HepG2 (cell line): ENCODE measurements around the gene NRGN. TPM values are rescaled to one million over a fixed set of nuclear protein-coding genes. Genes with fewer than 3 reads are reported as not detected.

Source experiments
- ATAC-seq: fragments of 200-7000 bp; cut with Tn5 transposase; 3 replicates; pipeline ENCODE4 v1.9.1; 2020; ENCODE audit warnings: mild to moderate bottlenecking, moderate library complexity
- BruUV-seq: library from RNA; stranded (reverse); fragments of 400-500 nt; replicated peaks from 2 replicates; lab custom pipeline; 2021; lab: Mats Ljungman, UMichigan
- CTCF ChIA-PET: fragments of 300-600 bp; formaldehyde crosslinking; extraction: SDS; loops from one replicate; lab custom pipeline; 2021; ENCODE audit warnings: low total read pairs, inconsistent platforms, low intra/inter-chr PET ratio; lab: Yijun Ruan, JAX
- POLR2A ChIA-PET: fragments of 350-600 bp; sonication (Branson Sonifier 250); formaldehyde crosslinking; loops from one replicate; lab custom pipeline; 2020; ENCODE audit warnings: antibody characterized with exemption, inconsistent platforms; lab: Yijun Ruan, JAX
- DNase-seq: peaks from one replicate; pipeline ENCODE4 v3.0.0-alpha.2; 2015; ENCODE audit warnings: low spot score
- FAIRE-seq: peaks from 3 replicates; lab custom pipeline; 2011; peaks lifted over from hg19 to GRCh38; lab: Jason Lieb, UNC
- H2AFZ ChIP-seq: one replicate; pipeline ENCODE4 v1.6.1; 2011; ENCODE audit warnings: low read length, inconsistent platforms
- H3K27ac ChIP-seq: fragments of 300-600 bp; 3 replicates; pipeline ENCODE4 v1.8.0; 2011; ENCODE audit warnings: mixed run types, mild to moderate bottlenecking, mixed read lengths, low read length, inconsistent platforms; ENCODE audit not compliant: insufficient read depth; ENCODE audit errors: extremely low read length
- H3K27me3 ChIP-seq, 2 experiments: fragments of 200-600 bp in 1 of 2; 2 replicates in 1 of 2; 3 replicates in 1 of 2; pipeline versions ENCODE4 v1.6.0 to v1.8.0; 2011; ENCODE audit warnings: low read length in 2 of 2, mild to moderate bottlenecking in 2 of 2, moderate library complexity in 2 of 2, inconsistent platforms in 1 of 2; ENCODE audit not compliant: insufficient read depth in 2 of 2, control insufficient read depth in 1 of 2
- H3K36me3 ChIP-seq, 2 experiments: fragments of 200-600 bp in 1 of 2; replicated peaks in 1 of 2; 2 replicates in 1 of 2; 3 replicates in 1 of 2; pipeline versions ENCODE4 v1.5.1 to v1.8.0; 2011; ENCODE audit warnings: low read length in 2 of 2, inconsistent platforms in 1 of 2; ENCODE audit not compliant: insufficient read depth in 2 of 2, control insufficient read depth in 1 of 2
- H3K4me1 ChIP-seq: 2 replicates; pipeline ENCODE4 v1.5.1; 2012; ENCODE audit warnings: low read length, inconsistent platforms; ENCODE audit not compliant: insufficient read depth
- H3K4me2 ChIP-seq: 2 replicates; pipeline ENCODE4 v1.6.0; 2011; ENCODE audit warnings: low read depth, low read length, inconsistent platforms
- H3K4me3 ChIP-seq, 3 experiments: fragments of 200-600 bp in 1 of 3; sonication (generic), shearing (Covaris generic) in 1 of 3; replicated peaks in 1 of 3; 2 replicates each; pipeline ENCODE4 v1.5.1; 2011 to 2016; ENCODE audit warnings: low read length in 3 of 3, inconsistent platforms in 2 of 3, low read depth in 2 of 3, mild to moderate bottlenecking in 2 of 3, control low read depth in 1 of 3, mixed read lengths in 1 of 3; ENCODE audit not compliant: insufficient read depth in 1 of 3
- H3K79me2 ChIP-seq: one replicate; pipeline ENCODE4 v1.6.1; 2011; ENCODE audit warnings: low read length, inconsistent platforms; ENCODE audit not compliant: insufficient read depth
- H3K9ac ChIP-seq: 2 replicates; pipeline ENCODE4 v1.6.0; 2011; ENCODE audit warnings: mild to moderate bottlenecking, low read depth, low read length, inconsistent platforms; ENCODE audit not compliant: insufficient read depth
- H3K9me3 ChIP-seq: 2 replicates; pipeline ENCODE4 v1.5.1; 2012; ENCODE audit warnings: mild to moderate bottlenecking, low read length
- H4K20me1 ChIP-seq: 2 replicates; pipeline ENCODE4 v1.6.0; 2011; ENCODE audit warnings: inconsistent platforms, mild to moderate bottlenecking, low read length, moderate library complexity; ENCODE audit not compliant: insufficient read depth
- ARHGAP35 ChIP-seq: sonication (generic); formaldehyde crosslinking; IDR thresholded peaks from 2 replicates; pipeline ENCODE4 v1.9.0; 2022; ENCODE audit warnings: mild to moderate bottlenecking, inconsistent platforms, moderate library complexity, missing genetic modification reagents, borderline replicate concordance
- ARID2 ChIP-seq: sonication (generic); formaldehyde crosslinking; IDR thresholded peaks from 2 replicates; pipeline ENCODE4 v1.8.1; 2022; ENCODE audit warnings: mild to moderate bottlenecking, missing genetic modification reagents, borderline replicate concordance
- FOXJ3 ChIP-seq: sonication (generic); formaldehyde crosslinking; IDR thresholded peaks from 2 replicates; pipeline ENCODE4 v1.4.0; 2020; ENCODE audit warnings: missing genetic modification reagents, mild to moderate bottlenecking, borderline replicate concordance
- HOXA3 ChIP-seq: sonication (generic); formaldehyde crosslinking; IDR thresholded peaks from 2 replicates; pipeline ENCODE4 v1.5.0; 2020; ENCODE audit warnings: missing genetic modification reagents
- MAZ ChIP-seq, 2 experiments: sonication (generic) in 1 of 2; formaldehyde crosslinking in 1 of 2; IDR thresholded peaks; 2 replicates each; pipeline versions ENCODE4 v1.5.0 to v1.6.1; 2012 to 2020; ENCODE audit warnings: low read depth in 2 of 2, mild to moderate bottlenecking in 2 of 2, borderline replicate concordance in 1 of 2, improper control_type of control experiment in 1 of 2, low read length in 1 of 2, missing genetic modification reagents in 1 of 2, moderate library complexity in 1 of 2
- PHF21A ChIP-seq: sonication (generic); formaldehyde crosslinking; IDR thresholded peaks from 2 replicates; pipeline ENCODE4 v1.5.0; 2020; ENCODE audit warnings: mild to moderate bottlenecking, missing genetic modification reagents
- RBM39 ChIP-seq: fragments of 200-400 bp; formaldehyde crosslinking; IDR thresholded peaks from one replicate; pipeline ENCODE4 v1.6.1; 2018; ENCODE audit warnings: antibody characterized with exemption, mild to moderate bottlenecking, low read depth, low read length; ENCODE audit not compliant: poor library complexity, severe bottlenecking
- ZNF207 ChIP-seq: fragments of 450-650 bp; IDR thresholded peaks from 2 replicates; pipeline ENCODE4 v1.6.1; 2016; ENCODE audit warnings: antibody characterized with exemption, borderline replicate concordance
- ZNF44 ChIP-seq: sonication (generic); formaldehyde crosslinking; IDR thresholded peaks from 2 replicates; pipeline ENCODE4 v1.5.1; 2020; ENCODE audit warnings: mild to moderate bottlenecking, missing genetic modification reagents
- ZNF878 ChIP-seq: sonication (generic); formaldehyde crosslinking; IDR thresholded peaks from 2 replicates; pipeline ENCODE4 v1.8.1; 2023; ENCODE audit warnings: mild to moderate bottlenecking, missing genetic modification reagents, moderate library complexity
- WGBS: methylation state at CpG from one replicate; pipeline ENCODE4 v1.1.6; 2017; ENCODE audit warnings: low lambda C conversion rate; 5-methylcytosine and 5-hydroxymethylcytosine counted together
- in situ Hi-C: cut with HindIII; loops from 2 replicates; pipeline ENCODE4 v1.10.0; 2017; ENCODE audit warnings: low pct_unique_long_range_greater_than_20kb; ENCODE audit not compliant: extremely low pct_ligation_motif_present
- intact Hi-C: fragments of 100-400 bp; cut with micrococcal nuclease; formaldehyde crosslinking; loops from one replicate; pipeline ENCODE4 v1.10.0; 2022; ENCODE audit not compliant: unreplicated experiment
- polyA plus RNA-seq, 8 experiments: library from polyadenylated mRNA; depleted of rRNA in 3 of 8; stranded (reverse) in 7 of 8; unstranded in 1 of 8; fragments of >200 nt; fragmentation: Illumina TruSeq in 4 of 8; extraction: Trizol in 4 of 8; gene quantifications; 2 replicates each; pipeline versions ENCODE4 v1.2.1 to v1.2.3, GENCODE V29; 2011 to 2016; ENCODE audit warnings: low read depth in 4 of 8, missing spikeins in 1 of 8, mixed read lengths in 1 of 8; ENCODE audit not compliant: insufficient read depth in 1 of 8
- total RNA-seq, 5 experiments: library from RNA; depleted of rRNA; stranded (reverse); fragments of >200 nt; fragmentation: Illumina TruSeq; extraction: Trizol; gene quantifications; 2 replicates each; pipeline ENCODE4 v1.2.3, GENCODE V29; 2016; ENCODE audit warnings: low read depth in 1 of 5
- TF ChIP-seq, protein P1 (sequence below): IDR thresholded peaks from 2 replicates; pipeline ENCODE4 v1.6.1; 2016; ENCODE audit warnings: mild to moderate bottlenecking
- TF ChIP-seq, protein P2 (sequence below): sonication (generic); formaldehyde crosslinking; IDR thresholded peaks from 2 replicates; pipeline ENCODE4 v1.9.0; 2022; ENCODE audit warnings: missing genetic modification reagents, mild to moderate bottlenecking, borderline replicate concordance
- TF ChIP-seq, protein P3 (sequence below): sonication (generic); formaldehyde crosslinking; IDR thresholded peaks from 2 replicates; pipeline ENCODE4 v1.4.0; 2020; ENCODE audit warnings: missing genetic modification reagents

NRGN gene
- total and polyA plus RNA-seq, 2 of the 13 experiments (the other 11 are each of a cell fraction or from before 2014, with no cell fraction given): 0.22 TPM; not detected in 1

DNA sequence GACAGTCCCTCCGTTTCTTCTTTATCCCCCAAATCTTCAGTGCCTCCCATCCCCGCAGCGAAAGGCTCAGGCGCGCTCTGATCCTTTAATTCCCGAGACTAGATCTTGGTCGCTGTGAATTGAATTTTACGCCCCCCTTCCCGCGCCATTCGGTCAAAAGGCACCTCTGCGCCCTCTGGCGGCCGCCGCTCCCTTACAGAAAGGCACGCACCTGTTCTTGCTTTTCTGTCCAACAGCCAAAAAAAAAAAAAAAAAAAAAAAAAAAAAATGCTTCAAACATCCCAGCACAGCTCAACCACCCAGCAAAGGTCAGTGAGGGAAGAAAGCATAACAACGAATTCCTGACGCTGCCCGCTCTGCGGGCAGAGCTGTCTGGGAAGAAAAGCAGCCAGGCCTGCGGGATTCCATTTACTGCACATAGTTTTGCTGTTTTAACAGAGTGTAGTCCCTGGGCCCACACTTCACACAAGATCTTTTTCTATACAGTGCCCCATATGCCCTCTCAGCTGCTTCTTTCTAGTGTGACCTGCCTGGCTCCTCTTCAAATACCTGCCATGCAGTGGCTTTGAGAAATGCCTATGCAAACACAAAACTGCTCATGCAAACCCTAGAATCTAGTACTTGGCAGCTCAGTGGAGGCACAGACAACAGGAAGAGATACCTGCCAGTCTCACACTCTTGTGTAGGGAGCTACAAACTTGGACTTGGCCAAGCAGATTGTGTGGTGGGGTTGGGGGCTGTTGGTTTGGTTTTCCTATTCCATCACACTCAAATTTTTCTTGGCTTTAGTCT is 23.6 kb downstream of the NRGN start:
- peak; percentile 59 for FAIRE-seq
- Histone ChIP-seq H4K20me1 (no peaks in the 10 kb centered on the region), H3K4me1 (peaks cover 69% of the 10 kb centered on the region), H3K27me3 (peaks cover 0 to 24% of the 10 kb centered on the region in 2 experiments; a peak in 4 of 5 replicates), H3K27ac (no peak overlapping the region), H3K9ac (peak overlapping the region; percentile 53), H3K4me2 (peak overlapping the region; percentile 100), H3K4me3 (peak overlapping the region; percentile 60 to 89 (median 70)), H3K9me3 (no peaks in the 10 kb centered on the region), H3K79me2 (no peaks in the 10 kb centered on the region), H2AFZ (no peak overlapping the region), H3K36me3 (no peaks in the 10 kb centered on the region; a peak in 1 of 5 replicates)
- in situ Hi-C loops: loop anchor here (5.0 kb wide), 1 partner anchor 91 kb away; the partner anchor contains the start of genes SIAE and SPA17
- peak; percentile 72 for DNase-seq
- 2% methylated on average over 21 of the region's 21 CpGs for WGBS
- ChIA-PET CTCF (interaction anchor here (0.7 to 2.9 kb wide), 6 partner anchors 15 to 94 kb away, joined by 4 to 19 read pairs (median 13); partner anchors contain the start of gene SIAE), POLR2A (interaction anchor here (0.6 to 3.5 kb wide), 8 partner anchors 12 to 140 kb away, joined by 3 to 16 read pairs (median 8); partner anchors contain the start of genes MSANTD2, NRGN, SIAE and SPA17)
- intact Hi-C loops: loop anchor here (1.0 to 2.0 kb wide), 4 partner anchors 15 to 94 kb away; partner anchors contain the start of genes SIAE and SPA17
- ATAC-seq: peak; percentile 22
- TSS peak; percentile 39 for BruUV-seq
- TF ChIP-seq MAZ (IDR thresholded peaks at IDR 0.05; ENCODE audit: borderline replicate concordance, low read depth, low read length) (no peak), MAZ (CRISPR knock-in tag; IDR thresholded peaks at IDR 0.05; ENCODE audit: low read depth) (0 out of 2 replicates have a peak, but pooled peaks have one; percentile 41), ARID2 (CRISPR knock-in tag) (peak; percentile 51; the same call in 1 of the 2 replicates), FOXJ3 (CRISPR knock-in tag) (no peak), ZNF44 (CRISPR knock-in tag) (no peak), ZNF878 (CRISPR knock-in tag) (no peak), ARHGAP35 (CRISPR knock-in tag) (no peak), PHF21A (CRISPR knock-in tag) (peak; percentile 80), HOXA3 (CRISPR knock-in tag) (no peak), RBM39 (no peak), ZNF207 (no peak)
- TF ChIP-seq, protein P1, sequence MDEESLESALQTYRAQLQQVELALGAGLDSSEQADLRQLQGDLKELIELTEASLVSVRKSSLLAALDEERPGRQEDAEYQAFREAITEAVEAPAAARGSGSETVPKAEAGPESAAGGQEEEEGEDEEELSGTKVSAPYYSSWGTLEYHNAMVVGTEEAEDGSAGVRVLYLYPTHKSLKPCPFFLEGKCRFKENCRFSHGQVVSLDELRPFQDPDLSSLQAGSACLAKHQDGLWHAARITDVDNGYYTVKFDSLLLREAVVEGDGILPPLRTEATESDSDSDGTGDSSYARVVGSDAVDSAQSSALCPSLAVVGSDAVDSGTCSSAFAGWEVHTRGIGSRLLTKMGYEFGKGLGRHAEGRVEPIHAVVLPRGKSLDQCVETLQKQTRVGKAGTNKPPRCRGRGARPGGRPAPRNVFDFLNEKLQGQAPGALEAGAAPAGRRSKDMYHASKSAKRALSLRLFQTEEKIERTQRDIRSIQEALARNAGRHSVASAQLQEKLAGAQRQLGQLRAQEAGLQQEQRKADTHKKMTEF (CRISPR knock-in tag): no peak
- TF ChIP-seq, protein P2, sequence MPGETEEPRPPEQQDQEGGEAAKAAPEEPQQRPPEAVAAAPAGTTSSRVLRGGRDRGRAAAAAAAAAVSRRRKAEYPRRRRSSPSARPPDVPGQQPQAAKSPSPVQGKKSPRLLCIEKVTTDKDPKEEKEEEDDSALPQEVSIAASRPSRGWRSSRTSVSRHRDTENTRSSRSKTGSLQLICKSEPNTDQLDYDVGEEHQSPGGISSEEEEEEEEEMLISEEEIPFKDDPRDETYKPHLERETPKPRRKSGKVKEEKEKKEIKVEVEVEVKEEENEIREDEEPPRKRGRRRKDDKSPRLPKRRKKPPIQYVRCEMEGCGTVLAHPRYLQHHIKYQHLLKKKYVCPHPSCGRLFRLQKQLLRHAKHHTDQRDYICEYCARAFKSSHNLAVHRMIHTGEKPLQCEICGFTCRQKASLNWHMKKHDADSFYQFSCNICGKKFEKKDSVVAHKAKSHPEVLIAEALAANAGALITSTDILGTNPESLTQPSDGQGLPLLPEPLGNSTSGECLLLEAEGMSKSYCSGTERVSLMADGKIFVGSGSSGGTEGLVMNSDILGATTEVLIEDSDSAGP: peak; percentile 46
- TF ChIP-seq, protein P3, sequence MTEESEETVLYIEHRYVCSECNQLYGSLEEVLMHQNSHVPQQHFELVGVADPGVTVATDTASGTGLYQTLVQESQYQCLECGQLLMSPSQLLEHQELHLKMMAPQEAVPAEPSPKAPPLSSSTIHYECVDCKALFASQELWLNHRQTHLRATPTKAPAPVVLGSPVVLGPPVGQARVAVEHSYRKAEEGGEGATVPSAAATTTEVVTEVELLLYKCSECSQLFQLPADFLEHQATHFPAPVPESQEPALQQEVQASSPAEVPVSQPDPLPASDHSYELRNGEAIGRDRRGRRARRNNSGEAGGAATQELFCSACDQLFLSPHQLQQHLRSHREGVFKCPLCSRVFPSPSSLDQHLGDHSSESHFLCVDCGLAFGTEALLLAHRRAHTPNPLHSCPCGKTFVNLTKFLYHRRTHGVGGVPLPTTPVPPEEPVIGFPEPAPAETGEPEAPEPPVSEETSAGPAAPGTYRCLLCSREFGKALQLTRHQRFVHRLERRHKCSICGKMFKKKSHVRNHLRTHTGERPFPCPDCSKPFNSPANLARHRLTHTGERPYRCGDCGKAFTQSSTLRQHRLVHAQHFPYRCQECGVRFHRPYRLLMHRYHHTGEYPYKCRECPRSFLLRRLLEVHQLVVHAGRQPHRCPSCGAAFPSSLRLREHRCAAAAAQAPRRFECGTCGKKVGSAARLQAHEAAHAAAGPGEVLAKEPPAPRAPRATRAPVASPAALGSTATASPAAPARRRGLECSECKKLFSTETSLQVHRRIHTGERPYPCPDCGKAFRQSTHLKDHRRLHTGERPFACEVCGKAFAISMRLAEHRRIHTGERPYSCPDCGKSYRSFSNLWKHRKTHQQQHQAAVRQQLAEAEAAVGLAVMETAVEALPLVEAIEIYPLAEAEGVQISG (CRISPR knock-in tag): peak; percentile 28; the same call in 1 of the 2 replicates
